GM19099 (cell line): ENCODE results near the gene CLSTN2.

Experiments used
- POLR2A ChIP-seq: IDR thresholded peaks from 3 replicates; pipeline ENCODE4 v1.6.1; 2011; ENCODE audit warnings: low read depth; ENCODE audit not compliant: insufficient read length; ENCODE audit errors: extremely low read depth

CLSTN2 gene

GRCh38 chr3:140386357-140387100 lies 451.5 kb downstream of the CLSTN2 start:
- TF ChIP-seq POLR2A: no peak

GRCh38 chr3:140387244-140387643 lies 452.3 kb downstream of the CLSTN2 start:
- TF ChIP-seq POLR2A: no peak

- TF ChIP-seq POLR2A: no peak
Measured at GRCh38 chr3:140388202-140388922, 453.4 kb downstream of the CLSTN2 start.

GRCh38 chr3:140391061-140391460 lies 456.1 kb downstream of the CLSTN2 start:
- TF ChIP-seq POLR2A: no peak

GRCh38 chr3:140394488-140395133 lies 459.6 kb downstream of the CLSTN2 start:
- no peak for TF ChIP-seq POLR2A

GRCh38 chr3:140395134-140396075 lies 460.4 kb downstream of the CLSTN2 start:
- no peak for TF ChIP-seq POLR2A

GRCh38 chr3:140396110-140396509 lies 461.1 kb downstream of the CLSTN2 start:
- TF ChIP-seq POLR2A: no peak

- TF ChIP-seq POLR2A: no peak
Measured at GRCh38 chr3:140397847-140398246, 462.9 kb downstream of the CLSTN2 start.

GRCh38 chr3:140398387-140398786 lies 463.4 kb downstream of the CLSTN2 start:
- TF ChIP-seq POLR2A: no peak

- no peak for TF ChIP-seq POLR2A
Measured at GRCh38 chr3:140399871-140400270, 464.9 kb downstream of the CLSTN2 start.

GRCh38 chr3:140403079-140403478 lies 468.1 kb downstream of the CLSTN2 start:
- no peak for TF ChIP-seq POLR2A

GRCh38 chr3:140403608-140404007 lies 468.6 kb downstream of the CLSTN2 start:
- no peak for TF ChIP-seq POLR2A

- no peak for TF ChIP-seq POLR2A
Measured at GRCh38 chr3:140406655-140407054, 471.7 kb downstream of the CLSTN2 start.

GRCh38 chr3:140408252-140408651 lies 473.3 kb downstream of the CLSTN2 start:
- no peak for TF ChIP-seq POLR2A

GRCh38 chr3:140416666-140417065 lies 481.7 kb downstream of the CLSTN2 start:
- TF ChIP-seq POLR2A: no peak

GRCh38 chr3:140420621-140421357 lies 485.8 kb downstream of the CLSTN2 start:
- no peak for TF ChIP-seq POLR2A
